Fibroblast of the aortic adventitia (primary cell): ENCODE results near the gene PTMA. TPM values are rescaled to one million over a fixed set of nuclear protein-coding genes. Genes with fewer than 3 reads are reported as not detected.

ENCODE experiments used
- DNase-seq: peaks from one replicate; pipeline ENCODE4 v3.0.0-alpha.2; 2010; ENCODE audit warnings: low read depth
- H3K4me3 ChIP-seq: 2 replicates; pipeline ENCODE4 v1.5.1; 2011; ENCODE audit warnings: low read depth, mild to moderate bottlenecking, control low read depth, low read length, moderate library complexity
- total RNA-seq: library from RNA; depleted of rRNA; stranded (reverse); fragments of >200 nt; gene quantifications from 2 replicates; pipeline ENCODE4 v1.2.3, GENCODE V29; 2012; ENCODE audit warnings: low replicate concordance
- TF ChIP-seq, protein P1 (sequence below): IDR thresholded peaks from 2 replicates; pipeline ENCODE4 v1.5.1; 2011; ENCODE audit warnings: mild to moderate bottlenecking, low read length, control low read depth, inconsistent platforms; ENCODE audit not compliant: insufficient read depth

Gene PTMA
- total RNA-seq, 1 donor = 893 TPM

DNA sequence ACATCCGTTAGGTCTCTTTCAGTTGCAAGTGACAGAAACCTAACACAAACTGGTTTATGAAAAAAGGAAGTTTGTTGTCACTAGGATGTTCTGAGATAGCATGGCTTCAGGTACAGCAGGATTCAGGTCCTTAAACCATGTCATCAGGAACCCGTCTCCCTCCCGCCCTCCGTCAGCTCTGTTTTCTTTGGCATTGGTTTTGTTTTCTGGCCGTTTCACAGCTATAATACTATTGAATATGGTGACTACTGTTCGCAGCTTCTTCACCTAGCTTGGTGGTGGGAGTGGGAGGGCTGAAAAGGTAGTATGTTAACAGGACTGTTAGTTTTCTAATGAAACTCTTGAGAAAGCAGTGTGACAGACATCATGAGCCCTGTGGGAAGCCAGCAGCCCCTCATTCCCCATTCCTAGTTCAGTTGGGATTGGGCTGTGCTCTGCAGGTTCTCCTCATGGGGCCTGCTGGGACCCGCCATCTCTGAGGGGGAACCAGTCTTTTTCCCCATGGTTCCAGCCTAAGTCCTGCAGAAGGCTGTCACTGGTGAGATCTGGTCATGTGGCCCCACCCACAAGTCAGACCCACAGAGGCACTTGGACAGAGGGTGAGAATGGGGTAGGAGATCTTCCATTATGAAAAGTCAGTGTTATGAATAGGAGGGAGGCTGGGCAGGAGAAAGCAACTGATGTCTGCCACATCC, 12.1 kb downstream of the PTMA start:
- TF ChIP-seq, protein P1, sequence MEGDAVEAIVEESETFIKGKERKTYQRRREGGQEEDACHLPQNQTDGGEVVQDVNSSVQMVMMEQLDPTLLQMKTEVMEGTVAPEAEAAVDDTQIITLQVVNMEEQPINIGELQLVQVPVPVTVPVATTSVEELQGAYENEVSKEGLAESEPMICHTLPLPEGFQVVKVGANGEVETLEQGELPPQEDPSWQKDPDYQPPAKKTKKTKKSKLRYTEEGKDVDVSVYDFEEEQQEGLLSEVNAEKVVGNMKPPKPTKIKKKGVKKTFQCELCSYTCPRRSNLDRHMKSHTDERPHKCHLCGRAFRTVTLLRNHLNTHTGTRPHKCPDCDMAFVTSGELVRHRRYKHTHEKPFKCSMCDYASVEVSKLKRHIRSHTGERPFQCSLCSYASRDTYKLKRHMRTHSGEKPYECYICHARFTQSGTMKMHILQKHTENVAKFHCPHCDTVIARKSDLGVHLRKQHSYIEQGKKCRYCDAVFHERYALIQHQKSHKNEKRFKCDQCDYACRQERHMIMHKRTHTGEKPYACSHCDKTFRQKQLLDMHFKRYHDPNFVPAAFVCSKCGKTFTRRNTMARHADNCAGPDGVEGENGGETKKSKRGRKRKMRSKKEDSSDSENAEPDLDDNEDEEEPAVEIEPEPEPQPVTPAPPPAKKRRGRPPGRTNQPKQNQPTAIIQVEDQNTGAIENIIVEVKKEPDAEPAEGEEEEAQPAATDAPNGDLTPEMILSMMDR = no peak
- DNase-seq = no peak
- no peak overlapping the region for H3K4me3 ChIP-seq

DNA sequence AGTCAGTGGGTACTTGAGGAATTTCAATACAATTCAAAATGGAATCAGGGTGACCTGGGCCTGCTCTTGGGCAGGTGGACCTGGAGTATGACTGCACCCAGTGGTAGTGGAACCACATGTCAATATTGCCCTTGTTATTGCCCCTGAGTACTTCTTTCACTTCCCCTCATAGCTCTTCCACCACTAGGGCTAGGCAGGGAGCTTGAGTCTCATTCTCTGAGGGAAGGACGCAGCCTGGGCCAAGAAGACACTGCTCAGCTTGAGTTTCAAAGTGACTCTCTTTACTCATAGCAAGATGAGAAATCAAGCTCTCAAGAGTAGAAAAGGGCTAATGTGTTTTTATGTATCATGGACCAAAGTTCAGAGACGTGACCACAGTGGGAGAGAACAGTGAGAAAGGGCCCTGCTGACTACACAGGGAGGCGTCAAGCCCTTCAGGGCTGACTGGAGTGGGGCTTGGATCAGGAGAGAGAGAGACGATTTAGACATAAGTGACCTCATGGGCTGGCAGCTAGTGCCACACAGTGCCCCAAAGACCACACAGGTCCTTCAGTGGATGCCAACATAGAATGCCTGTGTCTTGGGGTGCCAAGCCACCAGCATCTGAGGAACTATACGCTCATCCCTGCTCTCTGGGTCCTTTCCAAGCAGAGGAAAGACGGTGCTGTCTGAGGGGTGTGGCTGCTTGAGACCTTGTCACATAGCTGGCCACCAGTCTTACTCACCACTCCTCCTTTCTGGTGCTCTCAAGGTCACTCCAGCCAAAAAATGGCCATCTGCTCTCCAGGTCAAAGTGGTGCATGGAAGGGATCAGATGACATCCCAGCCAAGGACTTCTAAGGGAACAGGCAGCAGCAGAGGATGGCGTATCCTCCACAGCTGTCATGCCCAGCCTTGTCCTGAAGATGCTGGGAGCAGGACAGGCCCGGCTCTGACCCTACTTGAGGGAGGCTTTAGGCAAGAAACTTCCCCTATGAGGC, 13.0 kb downstream of the PTMA start:
- TF ChIP-seq, protein P1 = no peak
- no peak for DNase-seq
- H3K4me3 ChIP-seq = no peak overlapping the region

DNA sequence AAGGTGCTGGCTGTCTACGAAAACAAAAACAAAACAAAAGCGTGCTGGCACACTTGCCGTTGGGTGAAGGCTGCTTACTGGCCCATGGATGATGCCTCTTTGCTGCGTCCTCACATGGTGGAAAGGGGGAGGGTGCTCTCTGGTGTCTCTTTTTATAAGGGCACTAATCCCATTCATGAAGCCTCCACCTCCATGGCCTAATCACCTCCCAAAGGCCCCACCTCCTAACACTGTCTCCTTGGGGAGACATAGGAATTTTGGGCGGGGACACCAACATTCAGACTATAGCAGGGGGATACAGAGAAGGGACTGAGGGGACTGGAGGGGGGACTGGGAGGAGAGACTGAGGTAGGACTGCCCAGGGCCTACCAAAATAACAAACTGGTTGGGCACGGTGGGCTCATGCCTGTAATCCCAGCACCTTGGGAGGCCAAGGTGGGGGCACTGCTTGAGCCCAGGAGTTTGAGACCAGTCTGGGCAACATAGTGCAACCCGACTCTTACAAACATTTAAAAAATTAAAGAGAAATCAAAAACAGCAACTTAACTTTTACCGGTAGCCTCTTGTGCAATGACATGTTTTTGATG, 14.5 kb downstream of the PTMA start:
- TF ChIP-seq, protein P1 = no peak
- no peak for DNase-seq
- no peak overlapping the region for H3K4me3 ChIP-seq

DNA sequence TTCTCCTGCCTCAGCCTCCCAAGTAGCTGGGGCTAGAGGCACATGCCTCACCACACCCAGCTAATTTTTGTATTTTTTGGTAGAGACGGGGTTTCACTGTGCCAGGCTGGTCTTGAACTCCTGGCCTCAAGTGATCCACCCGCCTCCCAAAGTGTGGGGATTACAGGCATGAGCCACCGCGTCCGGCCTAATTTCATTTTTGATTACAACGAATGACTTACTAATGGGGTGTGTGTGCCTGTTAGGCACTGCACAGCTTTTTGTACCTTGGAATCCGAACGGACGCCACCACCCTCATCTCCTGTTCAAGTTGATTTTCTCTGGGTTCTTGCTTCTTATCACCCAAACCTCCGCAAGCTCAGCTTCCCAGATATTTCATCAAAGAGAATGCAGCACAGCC, 17.2 kb downstream of the PTMA start:
- H3K4me3 ChIP-seq = no peak overlapping the region
- TF ChIP-seq, protein P1 = no peak
- no peak for DNase-seq

DNA sequence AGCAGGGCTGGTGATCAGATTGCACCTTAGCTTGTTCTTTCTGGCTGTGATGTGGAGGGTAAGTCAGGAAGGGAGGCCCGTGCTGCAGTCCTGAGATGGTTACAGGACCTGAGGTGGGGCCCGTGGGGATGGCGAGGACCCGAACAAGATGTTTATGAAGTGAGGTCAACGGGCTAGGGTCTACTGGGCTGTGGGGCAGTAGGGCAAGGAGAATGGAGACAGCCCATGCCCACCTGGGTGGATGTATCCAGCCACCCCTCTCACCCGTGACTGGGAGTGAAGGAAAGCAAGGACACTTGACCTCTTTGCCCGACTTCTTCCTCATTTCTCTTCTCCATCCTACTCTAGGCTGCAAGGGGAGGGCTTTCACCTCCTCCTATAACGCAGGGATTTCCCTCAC, 18.0 kb downstream of the PTMA start:
- no peak for DNase-seq
- no peak overlapping the region for H3K4me3 ChIP-seq
- TF ChIP-seq, protein P1 = no peak

DNA sequence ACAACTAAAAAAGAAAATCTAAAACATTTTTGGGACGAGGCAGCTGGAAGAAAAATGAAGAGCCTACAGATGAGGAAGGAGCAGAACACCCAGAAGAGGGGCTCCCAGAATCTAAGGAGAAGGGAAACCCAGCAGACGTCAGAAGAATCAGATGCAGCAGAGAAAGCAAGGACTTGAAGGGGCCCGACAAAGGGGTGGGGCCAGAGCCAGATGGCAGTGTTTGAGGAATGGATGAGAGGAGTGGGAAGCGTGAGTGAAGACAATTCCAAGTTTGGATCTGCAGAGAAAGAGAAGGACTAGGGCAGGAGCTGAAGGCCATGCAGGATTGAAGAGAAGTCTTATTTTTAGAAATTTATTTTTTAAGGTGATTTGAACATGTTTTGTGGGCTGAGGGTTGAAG, 19.3 kb downstream of the PTMA start:
- TF ChIP-seq, protein P1 = no peak
- DNase-seq = no peak
- H3K4me3 ChIP-seq = no peak overlapping the region
